GM12878 (cell line): ENCODE data around the gene MTAP.

ENCODE experiments used
- BRCA1 ChIP-seq: IDR thresholded peaks from 2 replicates; pipeline ENCODE4 v1.6.1; 2011; ENCODE audit warnings: low read depth, low read length, improper control_type of control experiment
- FOXK2 ChIP-seq: fragments of 450-650 bp; IDR thresholded peaks from 2 replicates; pipeline ENCODE4 v1.6.1; 2017; ENCODE audit warnings: mild to moderate bottlenecking, moderate library complexity
- JUNB ChIP-seq: IDR thresholded peaks from 2 replicates; pipeline ENCODE4 v1.6.1; 2016; ENCODE audit warnings: antibody characterized with exemption, mild to moderate bottlenecking
- RCOR1 ChIP-seq: conservative IDR thresholded peaks from 2 replicates; pipeline ENCODE4 v1.6.1; 2012; ENCODE audit warnings: low read depth, low read length, improper control_type of control experiment
- SPI1 ChIP-seq: IDR thresholded peaks from 2 replicates; pipeline ENCODE4 v1.6.1; 2011; ENCODE audit warnings: low read depth, mild to moderate bottlenecking, low read length, moderate library complexity, borderline replicate concordance; ENCODE audit not compliant: insufficient read depth

GRCh38 chr9:21806644-21807043 lies 4.2 kb downstream of the MTAP start:
- TF ChIP-seq FOXK2, result no peak
- TF ChIP-seq BRCA1, result no peak
- no peak for TF ChIP-seq SPI1
- TF ChIP-seq JUNB, result no peak
- TF ChIP-seq RCOR1, result no peak
